NCI-H510A treated with DMSO at 0.1 percent for 48 hours (cell line): ENCODE measurements around the gene MFSD12.

ENCODE experiments used
- DNase-seq: peaks from one replicate; lab custom pipeline; 2025; lab: John Stamatoyannopoulos, UW

Gene MFSD12

GRCh38 chr19:3557461-3558248, at the start of gene MFSD12:
Gene MFSD12 (minus strand): TSS chr19:3557586. CDS start chr19:3557403, 183 bp downstream.
- DNase-seq, result peak; percentile 57

- DNase-seq, result peak; percentile 19
Measured at GRCh38 chr19:3606690-3607289, 49.4 kb upstream of the MFSD12 start, which contains the start of gene TBXA2R. Gene TBXA2R (minus strand): TSS chr19:3606875. CDS start chr19:3600634, 6,241 bp downstream.

GRCh38 chr19:3606174-3606689, 48.8 kb upstream of the MFSD12 start:
- DNase-seq, result peak; percentile 12

- DNase-seq, result no peak
Measured at GRCh38 chr19:3605770-3606169, 48.4 kb upstream of the MFSD12 start.

- DNase-seq, result no peak
Measured at GRCh38 chr19:3605361-3605760, 48.0 kb upstream of the MFSD12 start.

- no peak for DNase-seq
Measured at GRCh38 chr19:3604987-3605343, 47.6 kb upstream of the MFSD12 start.

GRCh38 chr19:3604227-3604986, 47.0 kb upstream of the MFSD12 start:
- no peak for DNase-seq

- no peak for DNase-seq
Measured at GRCh38 chr19:3603121-3603811, 45.9 kb upstream of the MFSD12 start.

- no peak for DNase-seq
Measured at GRCh38 chr19:3601021-3601420, 43.6 kb upstream of the MFSD12 start.

- no peak for DNase-seq
Measured at GRCh38 chr19:3599776-3600187, 42.4 kb upstream of the MFSD12 start.

GRCh38 chr19:3595521-3596061, 38.2 kb upstream of the MFSD12 start:
- no peak for DNase-seq

- DNase-seq, result no peak
Measured at GRCh38 chr19:3593156-3593555, 35.8 kb upstream of the MFSD12 start.

GRCh38 chr19:3591876-3592613, 34.7 kb upstream of the MFSD12 start:
- no peak for DNase-seq

GRCh38 chr19:3590991-3591659, 33.7 kb upstream of the MFSD12 start:
- DNase-seq, result no peak

GRCh38 chr19:3589949-3590348, 32.6 kb upstream of the MFSD12 start:
- DNase-seq, result no peak

GRCh38 chr19:3589439-3589838, 32.1 kb upstream of the MFSD12 start:
- no peak for DNase-seq

GRCh38 chr19:3586707-3587346, 29.4 kb upstream of the MFSD12 start:
- DNase-seq, result no peak

GRCh38 chr19:3586127-3586626, 28.8 kb upstream of the MFSD12 start:
- DNase-seq, result no peak

- no peak for DNase-seq
Measured at GRCh38 chr19:3585301-3586126, 28.1 kb upstream of the MFSD12 start, which contains the start of gene GIPC3. Gene GIPC3 (plus strand): TSS chr19:3585478. CDS start chr19:3585598, 120 bp downstream.
